ENCODE results near the gene RABL6.

RABL6 gene

DNA sequence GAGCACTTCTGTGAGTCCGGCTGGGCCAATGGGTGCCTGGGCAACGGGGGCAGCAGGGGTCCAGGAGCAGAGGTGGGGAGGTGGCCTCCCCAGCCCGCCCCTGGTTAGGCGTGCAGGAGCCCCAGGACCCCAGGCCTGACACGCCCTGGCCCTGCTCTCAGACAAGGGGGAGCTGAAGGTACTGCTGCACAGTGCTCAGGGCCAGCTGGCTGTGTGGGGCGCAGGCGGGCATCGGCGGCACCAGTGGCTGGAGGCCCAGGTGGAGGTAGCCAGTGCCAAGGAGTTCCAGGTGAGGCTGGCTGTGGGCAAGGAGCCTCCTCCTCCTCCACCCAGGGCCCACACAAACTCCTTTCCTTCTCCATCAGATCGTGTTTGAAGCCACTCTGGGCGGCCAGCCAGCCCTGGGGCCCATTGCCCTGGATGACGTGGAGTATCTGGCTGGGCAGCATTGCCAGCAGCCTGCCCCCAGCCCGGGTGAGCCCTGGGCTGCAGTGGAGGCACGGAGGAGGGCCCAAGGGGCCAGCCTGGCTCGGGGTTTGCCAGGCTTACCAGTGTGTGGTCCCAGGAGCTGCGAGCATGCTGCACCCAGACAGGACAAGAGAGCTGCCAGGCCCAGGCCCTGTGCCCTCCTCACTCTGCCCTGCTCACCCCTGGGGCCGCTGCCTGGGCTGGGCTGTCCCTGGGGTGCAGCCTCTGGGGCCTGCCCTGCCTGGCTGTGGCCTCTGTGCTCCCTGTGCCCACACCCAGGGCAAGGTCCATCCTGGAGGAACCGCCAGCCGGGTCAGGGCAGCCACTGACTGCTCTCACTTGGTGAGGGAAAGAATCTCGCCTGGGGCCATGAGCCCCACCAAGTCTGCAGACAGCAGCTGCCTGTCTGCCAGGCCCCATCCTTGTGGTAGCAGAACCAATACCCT is 51.4 kb downstream of the RABL6 start:
- DNase-seq: peak; percentile 76
- Histone ChIP-seq H3K9me3 (no peaks in the 10 kb centered on the region), H3K4me3 (ENCODE audit: low read depth, low read length) (no peak overlapping the region), H3K4me1 (peaks cover 24% of the 10 kb centered on the region), H3K36me3 (peaks cover 50% of the 10 kb centered on the region), H3K27me3 (no peaks in the 10 kb centered on the region)
- no peak for TF ChIP-seq CTCF (IDR thresholded peaks at IDR 0.05; ENCODE audit: low read depth, low read length)

DNA sequence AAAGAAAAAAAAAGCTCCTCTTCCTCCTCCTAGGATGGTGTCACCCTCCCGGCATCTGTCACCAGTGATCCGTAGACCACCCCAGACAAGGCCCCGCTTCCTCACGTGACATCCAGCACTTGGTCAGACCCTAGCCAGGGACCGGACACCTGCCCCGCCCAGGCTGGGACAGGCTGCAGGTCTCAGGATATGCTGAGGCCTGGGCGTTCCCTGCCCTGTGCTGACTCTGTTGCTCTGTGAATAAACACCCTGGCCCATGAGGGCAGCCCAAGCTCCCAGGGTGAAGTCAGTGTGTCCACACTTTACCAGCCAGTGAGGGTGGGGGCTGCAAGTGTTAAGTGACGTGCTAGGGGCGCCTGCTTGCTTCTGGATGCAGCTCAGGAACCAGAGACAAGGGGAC is 52.8 kb downstream of the RABL6 start:
- Histone ChIP-seq H3K4me1 (peaks cover 22% of the 10 kb centered on the region), H3K4me3 (ENCODE audit: low read depth, low read length) (no peak overlapping the region), H3K27me3 (no peaks in the 10 kb centered on the region), H3K36me3 (peaks cover 55% of the 10 kb centered on the region), H3K9me3 (no peaks in the 10 kb centered on the region)
- peak; percentile 9 for DNase-seq
- TF ChIP-seq CTCF (IDR thresholded peaks at IDR 0.05; ENCODE audit: low read depth, low read length): no peak

GRCh38 chr9:136860933-136861873 is 53.5 kb downstream of the RABL6 start:
- Histone ChIP-seq H3K9me3 (no peaks in the 10 kb centered on the region), H3K27me3 (no peaks in the 10 kb centered on the region), H3K36me3 (peaks cover 55% of the 10 kb centered on the region), H3K4me1 (peaks cover 15% of the 10 kb centered on the region), H3K4me3 (ENCODE audit: low read depth, low read length) (no peak overlapping the region)
- DNase-seq: peak; percentile 11
- TF ChIP-seq CTCF (IDR thresholded peaks at IDR 0.05; ENCODE audit: low read depth, low read length): no peak

DNA sequence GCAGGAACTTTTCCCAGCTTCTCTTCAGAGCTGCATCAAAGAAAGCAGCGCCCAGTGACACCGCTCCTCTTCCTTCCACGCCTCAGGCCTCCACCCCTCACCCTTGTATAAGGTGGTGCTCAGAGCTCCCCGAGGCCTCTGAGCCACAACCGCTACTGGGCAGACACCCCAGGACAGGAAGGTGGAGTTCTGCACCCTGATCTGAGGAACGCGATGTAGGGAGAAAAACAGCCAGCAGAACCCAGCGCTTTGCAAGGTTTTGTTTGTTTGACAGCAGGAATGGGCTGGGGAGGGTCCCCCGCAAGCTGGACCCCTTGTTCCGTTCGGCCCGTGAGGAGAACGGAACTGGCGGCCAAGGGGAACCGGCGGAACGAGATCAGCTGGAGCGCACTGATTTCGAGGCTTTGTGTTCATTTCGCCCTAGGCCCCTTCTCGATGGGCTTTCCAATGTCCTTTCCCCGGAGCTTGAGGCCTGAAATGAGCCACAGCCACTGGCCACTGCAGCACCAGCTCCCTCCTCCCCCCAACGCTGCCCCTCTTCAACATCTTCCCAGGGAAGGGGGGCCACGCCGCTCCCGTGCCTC is 54.2 kb downstream of the RABL6 start:
- Histone ChIP-seq H3K4me3 (ENCODE audit: low read depth, low read length) (no peak overlapping the region), H3K27me3 (no peaks in the 10 kb centered on the region), H3K36me3 (peaks cover 55% of the 10 kb centered on the region), H3K9me3 (peaks cover 3% of the 10 kb centered on the region; the same call in 1 of the 2 replicates), H3K4me1 (peaks cover 14% of the 10 kb centered on the region)
- no peak for DNase-seq
- TF ChIP-seq CTCF (IDR thresholded peaks at IDR 0.05; ENCODE audit: low read depth, low read length): no peak

GRCh38 chr9:136862849-136863622 is 55.3 kb downstream of the RABL6 start:
- DNase-seq: no peak
- no peak for TF ChIP-seq CTCF (IDR thresholded peaks at IDR 0.05; ENCODE audit: low read depth, low read length)
- H3K36me3 ChIP-seq: peaks cover 46% of the 10 kb centered on the region
- peaks cover 14% of the 10 kb centered on the region for H3K4me1 ChIP-seq
- no peak overlapping the region for H3K4me3 ChIP-seq (ENCODE audit: low read depth, low read length)
- H3K27me3 ChIP-seq: no peaks in the 10 kb centered on the region
- peaks cover 3% of the 10 kb centered on the region; the same call in 1 of the 2 replicates for H3K9me3 ChIP-seq

Data from BE2C (cell line).